Sigmoid colon (tissue), 7 donors: ENCODE data around the gene CHDH. TPM values are rescaled to one million over a fixed set of nuclear protein-coding genes. Genes with fewer than 3 reads are reported as not detected.
A peak's percentile ranks its signal among the peaks of the same experiment; 100 is the strongest.

Experiments
- DNase-seq: peaks from one replicate; pipeline ENCODE4 v3.0.0-alpha.2; 2019
- H3K27ac ChIP-seq, 4 donors: fragments of 200-600 bp; sonication (generic); one replicate each; pipeline ENCODE4 v1.5.1; 2016 to 2019; ENCODE audit warnings: mild to moderate bottlenecking in 1 of 4
- H3K27me3 ChIP-seq, 3 donors: fragments of 200-600 bp; sonication (generic); one replicate each; pipeline ENCODE4 v1.5.1; 2019; ENCODE audit warnings: mild to moderate bottlenecking in 1 of 3
- H3K36me3 ChIP-seq, 4 donors: fragments of 200-600 bp; sonication (generic); one replicate each; pipeline ENCODE4 v1.5.1; 2016 to 2019
- H3K4me1 ChIP-seq, 4 donors: fragments of 200-600 bp; sonication (generic); one replicate each; pipeline ENCODE4 v1.5.1; 2017 to 2019
- H3K4me3 ChIP-seq, 4 donors: fragments of 200-600 bp; sonication (generic); one replicate each; pipeline ENCODE4 v1.5.1; 2017 to 2019; ENCODE audit warnings: mild to moderate bottlenecking in 2 of 4, moderate library complexity in 1 of 4
- H3K9me3 ChIP-seq, 4 donors: fragments of 200-600 bp in 3 of 4; sonication (generic) in 3 of 4; one replicate each; pipeline versions ENCODE4 v1.5.1 to v1.6.1; 2013 to 2019
- CTCF ChIP-seq, 4 experiments: fragments of 450-650 bp in 3 of 4; fragments of 200-600 bp in 1 of 4; IDR thresholded peaks; one replicate each; pipeline ENCODE4 v1.5.1; 2016 to 2019; ENCODE audit warnings: antibody characterized with exemption in 4 of 4, mild to moderate bottlenecking in 3 of 4, moderate library complexity in 2 of 4
- EP300 ChIP-seq, 4 donors: sonication (generic); formaldehyde crosslinking; IDR thresholded peaks; one replicate each; pipeline ENCODE4 v1.6.1; 2017; ENCODE audit warnings: antibody characterized with exemption in 4 of 4
- POLR2A ChIP-seq, 2 donors: fragments of 450-650 bp; IDR thresholded peaks; one replicate each; pipeline ENCODE4 v1.6.1; 2016; ENCODE audit warnings: antibody characterized with exemption in 2 of 2, mild to moderate bottlenecking in 2 of 2, moderate library complexity in 2 of 2
- POLR2AphosphoS5 ChIP-seq, 4 donors: sonication (generic); formaldehyde crosslinking; IDR thresholded peaks; one replicate each; pipeline ENCODE4 v1.6.1; 2017; ENCODE audit warnings: antibody characterized with exemption in 4 of 4
- WGBS, 2 donors: extraction: QIAGEN DNeasy Blood & Tissue Kit; methylation state at CpG; one replicate each; pipeline ENCODE4 v1.1.7; 2013; 5-methylcytosine and 5-hydroxymethylcytosine counted together
- intact Hi-C: fragments of 100-400 bp; cut with DNase I; formaldehyde crosslinking; loops from one replicate; pipeline ENCODE4 v1.15.1; 2023
- polyA plus RNA-seq, 3 donors: library from polyadenylated mRNA; stranded (reverse); fragments of 200-250 nt; gene quantifications; one replicate each; pipeline ENCODE4 v1.2.3, GENCODE V29; 2013
- total RNA-seq, 4 donors: library from RNA; depleted of rRNA; stranded (reverse); fragments of >200 nt; gene quantifications; one replicate each; pipeline ENCODE4 v1.1.0, GENCODE V29; 2016
- donor health status: healthy with polysubstance abuse.
- donor health status: Bipolar disorder and iron deficiency.
- donor health status: healthy.

Gene CHDH
- total and polyA plus RNA-seq, 7 donors = 1.1 to 9.5 (median 1.8) TPM

- H3K36me3 ChIP-seq = no peaks in the 10 kb centered on the region
- intact Hi-C loops = no loop called here
These were observed 30.6 kb downstream of the CHDH start for GRCh38 chr3:53815651-53816050.

GRCh38 chr3:53815067-53815466, 31.2 kb downstream of the CHDH start:
- no peaks in the 10 kb centered on the region for H3K27me3 ChIP-seq
- H3K4me1 ChIP-seq = no peaks in the 10 kb centered on the region
- TF ChIP-seq EP300 (IDR thresholded peaks at IDR 0.05) (no peak), POLR2A (IDR thresholded peaks at IDR 0.05) (no peak)
- no peak for DNase-seq
- H3K27ac ChIP-seq = no peak overlapping the region
- H3K36me3 ChIP-seq = no peaks in the 10 kb centered on the region
- intact Hi-C loops = no loop called here
- WGBS, 2 donors = 86 to 97% methylated on average over 4 of the region's 4 CpGs
- H3K9me3 ChIP-seq = no peaks in the 10 kb centered on the region
- no peak overlapping the region for H3K4me3 ChIP-seq

More at GRCh38 chr3:53815651-53816050, 30.6 kb downstream of the CHDH start:
- Histone ChIP-seq H3K4me3 (no peak overlapping the region), H3K4me1 (no peaks in the 10 kb centered on the region), H3K27me3 (no peaks in the 10 kb centered on the region), H3K27ac (no peak overlapping the region), H3K9me3 (no peaks in the 10 kb centered on the region)
- TF ChIP-seq POLR2AphosphoS5 (IDR thresholded peaks at IDR 0.05) = no peak
- no peak for TF ChIP-seq POLR2A (IDR thresholded peaks at IDR 0.05)
- no peak for TF ChIP-seq EP300 (IDR thresholded peaks at IDR 0.05)
- no peak for TF ChIP-seq CTCF (IDR thresholded peaks at IDR 0.05)
- peak; percentile 34 for DNase-seq
- WGBS, 2 donors = 95 to 97% methylated on average over 7 of the region's 7 CpGs

GRCh38 chr3:53813876-53814275, 32.3 kb downstream of the CHDH start:
- no peaks in the 10 kb centered on the region for H3K4me1 ChIP-seq
- TF ChIP-seq CTCF (IDR thresholded peaks at IDR 0.05) (no peak), POLR2AphosphoS5 (IDR thresholded peaks at IDR 0.05) (no peak), EP300 (IDR thresholded peaks at IDR 0.05) (no peak), POLR2A (IDR thresholded peaks at IDR 0.05) (no peak)
- H3K4me3 ChIP-seq = no peak overlapping the region
- intact Hi-C loops = no loop called here
- DNase-seq = peak; percentile 22
- 87 to 90% methylated on average over 10 of the region's 10 CpGs for WGBS, 2 donors
- no peaks in the 10 kb centered on the region for H3K36me3 ChIP-seq
- no peaks in the 10 kb centered on the region for H3K27me3 ChIP-seq
- H3K27ac ChIP-seq = no peak overlapping the region
- no peaks in the 10 kb centered on the region for H3K9me3 ChIP-seq

DNA sequence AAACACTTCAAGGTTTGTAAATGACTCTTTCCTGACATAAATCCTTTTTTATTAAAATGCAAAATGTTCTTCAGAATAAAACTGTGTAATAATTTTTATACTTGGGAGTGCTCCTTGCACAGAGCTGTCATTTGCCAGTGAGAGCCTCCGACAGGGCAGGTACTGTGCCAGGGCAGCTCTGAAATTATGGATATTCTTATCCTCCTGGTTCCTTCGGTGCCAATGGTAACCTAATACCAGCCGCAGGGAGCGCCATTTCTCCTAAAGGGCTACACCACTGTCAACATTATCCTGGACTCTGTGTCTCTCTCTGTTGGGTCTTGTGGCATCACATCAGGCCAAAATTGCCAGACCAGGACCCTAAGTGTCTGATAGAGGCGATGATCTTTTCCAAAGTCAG, 33.0 kb downstream of the CHDH start:
- intact Hi-C loops = no loop called here
- H3K4me3 ChIP-seq = no peak overlapping the region
- no peaks in the 10 kb centered on the region for H3K9me3 ChIP-seq
- H3K4me1 ChIP-seq = no peaks in the 10 kb centered on the region
- 91 to 93% methylated on average over 5 of the region's 5 CpGs for WGBS, 2 donors
- no peaks in the 10 kb centered on the region for H3K27me3 ChIP-seq
- H3K36me3 ChIP-seq = no peaks in the 10 kb centered on the region
- TF ChIP-seq EP300 (IDR thresholded peaks at IDR 0.05) = no peak
- TF ChIP-seq POLR2AphosphoS5 (IDR thresholded peaks at IDR 0.05) = no peak
- no peak for TF ChIP-seq CTCF (IDR thresholded peaks at IDR 0.05)
- TF ChIP-seq POLR2A (IDR thresholded peaks at IDR 0.05) = no peak
- no peak overlapping the region for H3K27ac ChIP-seq
- peak; percentile 38 for DNase-seq

GRCh38 chr3:53812434-53812833, 33.8 kb downstream of the CHDH start:
- TF ChIP-seq CTCF (IDR thresholded peaks at IDR 0.05) (no peak), POLR2A (IDR thresholded peaks at IDR 0.05) (no peak), EP300 (IDR thresholded peaks at IDR 0.05) (no peak), POLR2AphosphoS5 (IDR thresholded peaks at IDR 0.05) (no peak)
- 79 to 83% methylated on average over 4 of the region's 4 CpGs for WGBS, 2 donors
- intact Hi-C loops = no loop called here

More at GRCh38 chr3:53812434-53812833, 33.8 kb downstream of the CHDH start:
- peak; percentile 25 for DNase-seq
- Histone ChIP-seq H3K4me1 (no peaks in the 10 kb centered on the region), H3K27ac (no peak overlapping the region), H3K4me3 (no peak overlapping the region), H3K36me3 (no peaks in the 10 kb centered on the region), H3K9me3 (no peaks in the 10 kb centered on the region), H3K27me3 (no peaks in the 10 kb centered on the region)
